Adipocyte (in vitro differentiated cells): Measurements from ENCODE around the gene KITLG.
"Not testable (repeated sequence)": the region's sequence is repeated elsewhere in the genome, so short reads cannot be mapped to it uniquely, and the experiment has no call there.

Source experiments
- DNase-seq: peaks from one replicate; pipeline ENCODE4 v3.0.0-alpha.2; 2015; ENCODE audit warnings: low read depth
- H3K27me3 ChIP-seq: replicated peaks from 2 replicates; pipeline ENCODE4 v1.7.0; 2013; ENCODE audit warnings: mild to moderate bottlenecking, low read length, moderate library complexity; ENCODE audit not compliant: control insufficient read depth, insufficient read depth
- H3K36me3 ChIP-seq: 2 replicates; pipeline ENCODE4 v1.7.0; 2013; ENCODE audit warnings: low read length, mild to moderate bottlenecking, moderate library complexity; ENCODE audit not compliant: control insufficient read depth, insufficient read depth, severe bottlenecking
- H3K4me1 ChIP-seq: 2 replicates; pipeline ENCODE4 v1.7.0; 2013; ENCODE audit warnings: mild to moderate bottlenecking, low read length, moderate library complexity; ENCODE audit not compliant: control insufficient read depth, insufficient read depth
- H3K4me3 ChIP-seq: 2 replicates; pipeline ENCODE4 v1.7.0; 2013; ENCODE audit warnings: mild to moderate bottlenecking, low read length, moderate library complexity
- H3K9ac ChIP-seq: 2 replicates; pipeline ENCODE4 v1.7.0; 2013; ENCODE audit warnings: mild to moderate bottlenecking, low read length, moderate library complexity
- H3K9me3 ChIP-seq: 2 replicates; pipeline ENCODE4 v1.7.0; 2013; ENCODE audit warnings: mild to moderate bottlenecking, low read length, moderate library complexity; ENCODE audit not compliant: control insufficient read depth

KITLG gene

GRCh38 chr12:88580051-88580871, at the start of gene KITLG:
KITLG (minus strand) TSS chr12:88580471; CDS start chr12:88580278, 193 bp downstream.
- H3K4me3 ChIP-seq = peak within 1 kb of the TSS; percentile 96
- H3K27me3 ChIP-seq = no peaks in the 10 kb centered on the region
- DNase-seq = peak; percentile 95
- H3K4me1 ChIP-seq = peaks cover 35% of the 10 kb centered on the region
- H3K9ac ChIP-seq = peak within 1 kb of the TSS; percentile 88
- H3K36me3 ChIP-seq = no peaks in the 10 kb centered on the region
- no peaks in the 10 kb centered on the region for H3K9me3 ChIP-seq

- no peak for DNase-seq
- H3K4me3 ChIP-seq = no peak overlapping the region
- H3K36me3 ChIP-seq = no peaks in the 10 kb centered on the region
- H3K4me1 ChIP-seq = peaks cover 22% of the 10 kb centered on the region
- no peaks in the 10 kb centered on the region for H3K27me3 ChIP-seq
- H3K9ac ChIP-seq = no peak overlapping the region
- H3K9me3 ChIP-seq = no peaks in the 10 kb centered on the region
Measured at GRCh38 chr12:88628856-88629509, 48.7 kb upstream of the KITLG start.

- not testable (repeated sequence) for H3K4me3 ChIP-seq, H3K9ac ChIP-seq, DNase-seq, H3K9me3 ChIP-seq, H3K27me3 ChIP-seq, H3K36me3 ChIP-seq
- peaks cover 22% of the 10 kb centered on the region for H3K4me1 ChIP-seq
Measured at GRCh38 chr12:88628035-88628434, 47.8 kb upstream of the KITLG start.

- no peaks in the 10 kb centered on the region for H3K36me3 ChIP-seq
- H3K27me3 ChIP-seq = no peaks in the 10 kb centered on the region
- peak; percentile 70 for DNase-seq
- H3K9me3 ChIP-seq = no peaks in the 10 kb centered on the region
- no peak overlapping the region for H3K9ac ChIP-seq
- peaks cover 22% of the 10 kb centered on the region for H3K4me1 ChIP-seq
- no peak overlapping the region for H3K4me3 ChIP-seq
Measured at GRCh38 chr12:88627501-88627900, 47.2 kb upstream of the KITLG start.

GRCh38 chr12:88625356-88625755, 45.1 kb upstream of the KITLG start:
- no peak overlapping the region for H3K9ac ChIP-seq
- no peaks in the 10 kb centered on the region for H3K27me3 ChIP-seq
- H3K4me3 ChIP-seq = peak overlapping the region; percentile 13
- peaks cover 22% of the 10 kb centered on the region for H3K4me1 ChIP-seq
- H3K36me3 ChIP-seq = no peaks in the 10 kb centered on the region
- H3K9me3 ChIP-seq = no peaks in the 10 kb centered on the region
- DNase-seq = no peak

GRCh38 chr12:88624911-88625310, 44.6 kb upstream of the KITLG start:
- Histone ChIP-seq H3K4me3 (peak overlapping the region; percentile 13), H3K9ac (no peak overlapping the region), H3K27me3 (no peaks in the 10 kb centered on the region), H3K4me1 (peaks cover 22% of the 10 kb centered on the region), H3K9me3 (no peaks in the 10 kb centered on the region), H3K36me3 (no peaks in the 10 kb centered on the region)
- DNase-seq = peak; percentile 82

GRCh38 chr12:88623777-88624548, 43.7 kb upstream of the KITLG start:
- H3K36me3 ChIP-seq = no peaks in the 10 kb centered on the region
- no peak overlapping the region for H3K4me3 ChIP-seq
- H3K27me3 ChIP-seq = no peaks in the 10 kb centered on the region
- H3K9ac ChIP-seq = no peak overlapping the region
- peaks cover 22% of the 10 kb centered on the region for H3K4me1 ChIP-seq
- DNase-seq = no peak
- no peaks in the 10 kb centered on the region for H3K9me3 ChIP-seq

- DNase-seq = no peak
- H3K36me3 ChIP-seq = no peaks in the 10 kb centered on the region
- H3K9ac ChIP-seq = no peak overlapping the region
- H3K9me3 ChIP-seq = no peaks in the 10 kb centered on the region
- H3K4me1 ChIP-seq = no peaks in the 10 kb centered on the region
- no peaks in the 10 kb centered on the region for H3K27me3 ChIP-seq
- no peak overlapping the region for H3K4me3 ChIP-seq
Measured at GRCh38 chr12:88617352-88617751, 37.1 kb upstream of the KITLG start.

GRCh38 chr12:88615490-88615889, 35.2 kb upstream of the KITLG start:
- Histone ChIP-seq H3K9ac (no peak overlapping the region), H3K36me3 (no peaks in the 10 kb centered on the region), H3K4me3 (no peak overlapping the region), H3K4me1 (no peaks in the 10 kb centered on the region), H3K9me3 (no peaks in the 10 kb centered on the region), H3K27me3 (no peaks in the 10 kb centered on the region)
- no peak for DNase-seq

GRCh38 chr12:88604646-88605045, 24.4 kb upstream of the KITLG start:
- H3K9ac ChIP-seq = no peak overlapping the region
- H3K9me3 ChIP-seq = peaks cover 8% of the 10 kb centered on the region
- no peaks in the 10 kb centered on the region for H3K4me1 ChIP-seq
- H3K4me3 ChIP-seq = no peak overlapping the region
- DNase-seq = peak; percentile 18
- H3K36me3 ChIP-seq = no peaks in the 10 kb centered on the region
- no peaks in the 10 kb centered on the region for H3K27me3 ChIP-seq

GRCh38 chr12:88600272-88600671, 20.0 kb upstream of the KITLG start:
- H3K4me1 ChIP-seq = no peaks in the 10 kb centered on the region

More at GRCh38 chr12:88600272-88600671, 20.0 kb upstream of the KITLG start:
- Histone ChIP-seq H3K4me3 (no peak overlapping the region), H3K27me3 (no peaks in the 10 kb centered on the region), H3K9me3 (no peaks in the 10 kb centered on the region), H3K9ac (no peak overlapping the region), H3K36me3 (no peaks in the 10 kb centered on the region)
- DNase-seq = peak; percentile 56
